Measurements from ENCODE around the gene CYP39A1.

Gene CYP39A1

GRCh38 chr6:46509981-46510510 lies 142.6 kb downstream of the CYP39A1 start:
- DNase-seq = no peak

GRCh38 chr6:46509063-46509462 lies 143.6 kb downstream of the CYP39A1 start:
- DNase-seq = no peak

- no peak for DNase-seq
Observed at GRCh38 chr6:46507426-46507825, 145.2 kb downstream of the CYP39A1 start.

GRCh38 chr6:46505693-46506512 lies 146.7 kb downstream of the CYP39A1 start:
- DNase-seq = no peak

- no peak for DNase-seq
Observed at GRCh38 chr6:46504242-46504641, 148.4 kb downstream of the CYP39A1 start.

- no peak for DNase-seq
Observed at GRCh38 chr6:46502486-46503119, 150.0 kb downstream of the CYP39A1 start.

GRCh38 chr6:46501136-46502089 lies 151.2 kb downstream of the CYP39A1 start:
- no peak for DNase-seq

- DNase-seq = no peak
Observed at GRCh38 chr6:46500382-46500781, 152.2 kb downstream of the CYP39A1 start.
